Neural crest cell (in vitro differentiated cells): ENCODE data around the gene GLB1L2. TPM values are rescaled to one million over a fixed set of nuclear protein-coding genes. Genes with fewer than 3 reads are reported as not detected.

Experiments used
- DNase-seq: peaks from one replicate; pipeline ENCODE4 v3.0.0; 2021; ENCODE audit warnings: low read depth, mixed read lengths, low spot score
- H3K27ac Mint-ChIP-seq: one replicate; pipeline ENCODE4 v1.8.0; 2021; ENCODE audit warnings: mild to moderate bottlenecking, mixed read lengths; ENCODE audit not compliant: unreplicated experiment
- H3K27me3 Mint-ChIP-seq: 2 replicates; pipeline ENCODE4 v1.8.0; 2021; ENCODE audit warnings: low read depth, mild to moderate bottlenecking, mixed read lengths
- H3K36me3 Mint-ChIP-seq: 2 replicates; pipeline ENCODE4 v1.8.0; 2021; ENCODE audit warnings: low read depth, mild to moderate bottlenecking, mixed read lengths
- H3K4me1 Mint-ChIP-seq: 2 replicates; pipeline ENCODE4 v1.8.0; 2021; ENCODE audit warnings: mixed read lengths
- H3K4me3 Mint-ChIP-seq: one replicate; pipeline ENCODE4 v1.8.0; 2021; ENCODE audit warnings: mild to moderate bottlenecking, mixed read lengths
- H3K9me3 Mint-ChIP-seq: 2 replicates; pipeline ENCODE4 v1.8.0; 2021; ENCODE audit warnings: mixed read lengths
- CTCF ChIP-seq: fragments of 200-600 bp; sonication (generic); conservative IDR thresholded peaks from 2 replicates; pipeline ENCODE4 v1.5.0; 2021; ENCODE audit warnings: antibody characterized with exemption, mild to moderate bottlenecking
- total RNA-seq: library from RNA; stranded (reverse); gene quantifications from 2 replicates; pipeline ENCODE4 v1.2.1, GENCODE V29; 2021

GLB1L2 gene
- total RNA-seq, 1 donor from 2014 or later, result 15.4 TPM

- no peaks in the 10 kb centered on the region for H3K9me3 Mint-ChIP-seq
- H3K4me3 Mint-ChIP-seq, result no peak overlapping the region
- no peak for DNase-seq
- H3K4me1 Mint-ChIP-seq, result no peaks in the 10 kb centered on the region
- no peak for TF ChIP-seq CTCF
- H3K27me3 Mint-ChIP-seq, result no peaks in the 10 kb centered on the region
- no peaks in the 10 kb centered on the region for H3K36me3 Mint-ChIP-seq
- no peak overlapping the region for H3K27ac Mint-ChIP-seq
Observed at GRCh38 chr11:134371436-134372185, 39.8 kb downstream of the GLB1L2 start.

- no peak overlapping the region for H3K27ac Mint-ChIP-seq
- no peak for TF ChIP-seq CTCF
- H3K9me3 Mint-ChIP-seq, result no peaks in the 10 kb centered on the region
- no peak overlapping the region for H3K4me3 Mint-ChIP-seq
- DNase-seq, result no peak
- no peaks in the 10 kb centered on the region for H3K4me1 Mint-ChIP-seq
- H3K27me3 Mint-ChIP-seq, result no peaks in the 10 kb centered on the region
- no peaks in the 10 kb centered on the region for H3K36me3 Mint-ChIP-seq
Observed at GRCh38 chr11:134372536-134372935, 40.7 kb downstream of the GLB1L2 start.

- no peaks in the 10 kb centered on the region for H3K9me3 Mint-ChIP-seq
- no peak overlapping the region for H3K27ac Mint-ChIP-seq
- no peaks in the 10 kb centered on the region for H3K4me1 Mint-ChIP-seq
- TF ChIP-seq CTCF, result no peak
- no peaks in the 10 kb centered on the region for H3K27me3 Mint-ChIP-seq
- H3K36me3 Mint-ChIP-seq, result peaks cover under 1% of the 10 kb centered on the region
- DNase-seq, result no peak
- no peak overlapping the region for H3K4me3 Mint-ChIP-seq
Observed at GRCh38 chr11:134372961-134373360, 41.2 kb downstream of the GLB1L2 start.

- Mint-ChIP-seq H3K9me3 (no peaks in the 10 kb centered on the region), H3K27me3 (no peaks in the 10 kb centered on the region), H3K36me3 (peaks cover 4% of the 10 kb centered on the region), H3K4me3 (no peak overlapping the region), H3K4me1 (no peaks in the 10 kb centered on the region), H3K27ac (no peak overlapping the region)
- no peak for TF ChIP-seq CTCF
- DNase-seq, result no peak
Observed at GRCh38 chr11:134373591-134374052, 41.8 kb downstream of the GLB1L2 start.

- no peak for TF ChIP-seq CTCF
- H3K4me1 Mint-ChIP-seq, result no peaks in the 10 kb centered on the region
- no peak overlapping the region for H3K4me3 Mint-ChIP-seq
- H3K36me3 Mint-ChIP-seq, result peaks cover 4% of the 10 kb centered on the region
- DNase-seq, result no peak
- no peaks in the 10 kb centered on the region for H3K9me3 Mint-ChIP-seq
- no peaks in the 10 kb centered on the region for H3K27me3 Mint-ChIP-seq
- H3K27ac Mint-ChIP-seq, result no peak overlapping the region
Observed at GRCh38 chr11:134374171-134374570, 42.4 kb downstream of the GLB1L2 start.
